ENCODE data around the gene NEK5. TPM values are rescaled to one million over a fixed set of nuclear protein-coding genes. Genes with fewer than 3 reads are reported as not detected.
"Not testable (repeated sequence)": the region's sequence is repeated elsewhere in the genome, so short reads cannot be mapped to it uniquely, and the experiment has no call there.

NEK5 gene
- total RNA-seq, 1 donor from 2014 or later: 0.28 TPM

DNA sequence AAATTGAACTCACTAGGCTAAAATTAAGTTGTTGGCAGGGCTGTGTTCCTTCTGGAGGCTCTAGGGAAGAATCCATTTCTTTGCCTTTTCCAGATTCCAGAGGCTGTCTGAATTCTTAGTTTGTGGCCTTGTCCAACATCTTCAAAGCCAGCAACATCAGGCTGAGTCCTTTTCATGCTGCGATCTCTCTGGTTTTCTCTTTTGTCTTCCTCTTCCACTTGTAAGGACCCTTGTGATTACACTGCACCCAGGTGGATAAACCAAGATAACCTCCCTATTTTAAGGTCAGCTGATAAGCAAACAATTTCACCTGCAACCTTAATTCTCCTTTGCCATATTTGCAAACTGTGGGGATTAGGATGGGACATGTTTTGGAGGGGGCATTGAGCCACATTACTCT is 92.8 kb downstream of the NEK5 start:
- Mint-ChIP-seq H3K27me3 (ENCODE audit: insufficient read depth, low read depth) (no peaks in the 10 kb centered on the region), H3K9me3 (peaks cover 2% of the 10 kb centered on the region), H3K4me1 (peaks cover 3% of the 10 kb centered on the region), H3K4me3 (no peak overlapping the region), H3K27ac (no peak overlapping the region), H3K36me3 (no peaks in the 10 kb centered on the region)
- H3K4me2 ChIP-seq: no peak overlapping the region
- H3F3A ChIP-seq (ENCODE audit: low read depth): no peaks in the 10 kb centered on the region
- H3K4me3 ChIP-seq: no peak overlapping the region
- H3K9me3 ChIP-seq (ENCODE audit: low read depth): no peaks in the 10 kb centered on the region
- TF ChIP-seq, protein P1, sequence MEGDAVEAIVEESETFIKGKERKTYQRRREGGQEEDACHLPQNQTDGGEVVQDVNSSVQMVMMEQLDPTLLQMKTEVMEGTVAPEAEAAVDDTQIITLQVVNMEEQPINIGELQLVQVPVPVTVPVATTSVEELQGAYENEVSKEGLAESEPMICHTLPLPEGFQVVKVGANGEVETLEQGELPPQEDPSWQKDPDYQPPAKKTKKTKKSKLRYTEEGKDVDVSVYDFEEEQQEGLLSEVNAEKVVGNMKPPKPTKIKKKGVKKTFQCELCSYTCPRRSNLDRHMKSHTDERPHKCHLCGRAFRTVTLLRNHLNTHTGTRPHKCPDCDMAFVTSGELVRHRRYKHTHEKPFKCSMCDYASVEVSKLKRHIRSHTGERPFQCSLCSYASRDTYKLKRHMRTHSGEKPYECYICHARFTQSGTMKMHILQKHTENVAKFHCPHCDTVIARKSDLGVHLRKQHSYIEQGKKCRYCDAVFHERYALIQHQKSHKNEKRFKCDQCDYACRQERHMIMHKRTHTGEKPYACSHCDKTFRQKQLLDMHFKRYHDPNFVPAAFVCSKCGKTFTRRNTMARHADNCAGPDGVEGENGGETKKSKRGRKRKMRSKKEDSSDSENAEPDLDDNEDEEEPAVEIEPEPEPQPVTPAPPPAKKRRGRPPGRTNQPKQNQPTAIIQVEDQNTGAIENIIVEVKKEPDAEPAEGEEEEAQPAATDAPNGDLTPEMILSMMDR (IDR thresholded peaks at IDR 0.05): no peak
- no peak for TF ChIP-seq EZH2phosphoT487 (IDR thresholded peaks at IDR 0.05)
- TF ChIP-seq EZH2 (IDR thresholded peaks at IDR 0.05): no peak
- H3K9ac ChIP-seq: no peak overlapping the region
- no peaks in the 10 kb centered on the region for H3K4me1 ChIP-seq
- no peaks in the 10 kb centered on the region for H3K36me3 ChIP-seq
- H4K20me1 ChIP-seq (ENCODE audit: low read depth): no peaks in the 10 kb centered on the region
- no peak overlapping the region for H3K27ac ChIP-seq
- no peaks in the 10 kb centered on the region for H3K79me2 ChIP-seq (ENCODE audit: low read depth)
- no peaks in the 10 kb centered on the region for H3K27me3 ChIP-seq
- no peak for DNase-seq (ENCODE audit: low spot score)
- no peak overlapping the region for H2AFZ ChIP-seq (replicated peaks)

DNA sequence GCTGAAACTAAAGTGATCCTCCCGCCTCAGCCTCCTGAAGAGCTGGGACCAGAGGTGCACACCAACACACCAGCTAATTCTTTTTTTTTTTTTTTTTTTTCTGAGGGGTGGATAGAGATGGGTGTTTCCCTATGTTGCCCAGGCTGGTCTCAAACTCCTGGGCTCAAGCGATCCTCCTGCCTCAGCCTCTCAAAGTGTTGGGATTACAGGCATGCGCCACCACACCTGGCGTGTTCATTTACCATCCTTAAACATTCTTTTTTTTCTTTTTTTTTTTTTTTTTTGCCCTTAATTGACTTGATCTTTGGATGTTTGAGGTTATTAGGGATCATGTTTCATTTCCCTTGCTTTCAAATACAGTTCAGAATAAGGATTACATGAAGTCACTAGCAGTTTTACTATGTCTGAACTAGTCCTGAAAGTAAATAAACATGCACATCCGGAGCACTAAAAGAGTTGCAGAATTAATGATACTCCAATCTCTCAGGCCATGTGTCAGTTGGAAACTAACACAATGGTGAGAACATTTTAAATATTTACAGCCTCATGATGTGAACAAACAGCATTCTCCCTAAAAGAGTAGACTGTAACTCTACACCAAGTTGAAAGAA is 94.2 kb downstream of the NEK5 start:
- Histone ChIP-seq H3K9me3 (ENCODE audit: low read depth) (no peaks in the 10 kb centered on the region), H3K27me3 (no peaks in the 10 kb centered on the region), H3K36me3 (no peaks in the 10 kb centered on the region), H3K4me1 (no peaks in the 10 kb centered on the region), H3K4me3 (no peak overlapping the region), H3K27ac (no peak overlapping the region), H2AFZ (replicated peaks) (no peak overlapping the region), H3K79me2 (ENCODE audit: low read depth) (no peaks in the 10 kb centered on the region), H3F3A (ENCODE audit: low read depth) (no peaks in the 10 kb centered on the region), H4K20me1 (ENCODE audit: low read depth) (no peaks in the 10 kb centered on the region), H3K9ac (no peak overlapping the region), H3K4me2 (no peak overlapping the region)
- TF ChIP-seq, protein P1 (IDR thresholded peaks at IDR 0.05): no peak
- no peak for TF ChIP-seq EZH2phosphoT487 (IDR thresholded peaks at IDR 0.05)
- no peak for TF ChIP-seq EZH2 (IDR thresholded peaks at IDR 0.05)
- no peak for DNase-seq (ENCODE audit: low spot score)
- no peak overlapping the region for H3K27ac Mint-ChIP-seq
- H3K4me1 Mint-ChIP-seq: peaks cover 3% of the 10 kb centered on the region
- peaks cover 8% of the 10 kb centered on the region for H3K9me3 Mint-ChIP-seq
- H3K27me3 Mint-ChIP-seq (ENCODE audit: insufficient read depth, low read depth): no peaks in the 10 kb centered on the region
- H3K4me3 Mint-ChIP-seq: no peak overlapping the region
- peaks cover 12% of the 10 kb centered on the region for H3K36me3 Mint-ChIP-seq

DNA sequence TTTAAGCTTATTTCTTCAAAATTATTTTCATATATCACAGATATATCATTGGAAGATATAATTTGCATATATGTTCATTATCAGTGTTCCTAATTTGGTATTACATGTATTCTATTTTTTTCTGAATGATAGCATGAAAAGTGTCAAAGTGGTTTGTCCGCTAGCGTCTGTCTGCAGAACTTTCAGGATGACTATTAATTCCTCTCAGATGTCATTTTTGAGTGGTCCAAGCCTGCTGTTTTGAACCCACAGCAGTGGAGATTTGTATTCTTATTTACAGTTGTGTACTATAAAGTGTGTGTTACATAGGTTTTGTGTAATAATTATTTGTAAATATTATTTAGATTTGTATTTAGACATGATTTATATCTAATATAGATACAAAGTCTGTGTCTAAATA is 95.8 kb downstream of the NEK5 start:
- Histone ChIP-seq H3K27ac (no peak overlapping the region), H3K27me3 (no peaks in the 10 kb centered on the region), H2AFZ (replicated peaks) (no peak overlapping the region), H3K9me3 (ENCODE audit: low read depth) (peaks cover 5% of the 10 kb centered on the region), H3F3A (ENCODE audit: low read depth) (no peaks in the 10 kb centered on the region), H3K4me3 (no peak overlapping the region), H3K4me1 (no peaks in the 10 kb centered on the region), H3K4me2 (no peak overlapping the region), H3K9ac (no peak overlapping the region), H3K36me3 (peaks cover 11% of the 10 kb centered on the region), H3K79me2 (ENCODE audit: low read depth) (no peaks in the 10 kb centered on the region), H4K20me1 (ENCODE audit: low read depth) (no peaks in the 10 kb centered on the region)
- no peak overlapping the region for H3K4me3 Mint-ChIP-seq
- TF ChIP-seq, protein P1 (IDR thresholded peaks at IDR 0.05): no peak
- TF ChIP-seq EZH2 (IDR thresholded peaks at IDR 0.05): no peak
- no peak for TF ChIP-seq EZH2phosphoT487 (IDR thresholded peaks at IDR 0.05)
- no peak for DNase-seq (ENCODE audit: low spot score)
- no peak overlapping the region for H3K27ac Mint-ChIP-seq
- H3K9me3 Mint-ChIP-seq: peaks cover 22% of the 10 kb centered on the region
- H3K4me1 Mint-ChIP-seq: peaks cover 3% of the 10 kb centered on the region
- no peaks in the 10 kb centered on the region for H3K27me3 Mint-ChIP-seq (ENCODE audit: insufficient read depth, low read depth)
- H3K36me3 Mint-ChIP-seq: peaks cover 28% of the 10 kb centered on the region

DNA sequence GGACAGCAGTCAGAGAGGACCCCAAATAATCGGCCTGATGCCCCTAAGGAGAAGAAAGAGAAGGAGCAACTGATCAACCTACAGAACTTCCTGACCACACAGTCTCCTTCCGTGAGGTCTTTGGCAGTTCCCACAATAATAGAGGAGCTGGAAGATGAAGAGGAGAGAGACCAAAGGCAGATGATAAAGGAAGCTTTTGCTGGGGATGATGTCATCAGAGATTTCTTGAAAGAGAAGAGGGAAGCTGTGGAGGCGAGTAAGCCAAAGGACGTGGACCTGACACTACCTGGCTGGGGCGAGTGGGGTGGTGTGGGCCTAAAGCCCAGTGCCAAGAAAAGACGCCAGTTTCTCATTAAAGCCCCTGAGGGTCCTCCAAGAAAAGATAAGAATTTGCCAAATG is 98.5 kb downstream of the NEK5 start:
- H3K9me3 Mint-ChIP-seq: peaks cover 25% of the 10 kb centered on the region
- H3K36me3 Mint-ChIP-seq: peaks cover 52% of the 10 kb centered on the region
- not testable (repeated sequence) for H3K27me3 ChIP-seq; H3K27ac ChIP-seq; H3K4me3 ChIP-seq; H2AFZ ChIP-seq (replicated peaks); H3K4me1 ChIP-seq; H3K27me3 Mint-ChIP-seq (ENCODE audit: insufficient read depth, low read depth); H3K4me1 Mint-ChIP-seq; H4K20me1 ChIP-seq (ENCODE audit: low read depth); H3K4me3 Mint-ChIP-seq; H3K79me2 ChIP-seq (ENCODE audit: low read depth); H3K4me2 ChIP-seq; DNase-seq (ENCODE audit: low spot score); H3K9me3 ChIP-seq (ENCODE audit: low read depth); H3K27ac Mint-ChIP-seq; H3F3A ChIP-seq (ENCODE audit: low read depth); H3K9ac ChIP-seq
- H3K36me3 ChIP-seq: peaks cover 25% of the 10 kb centered on the region
